GM21515 (cell line): Measurements from ENCODE around the gene FHOD1.
A peak's percentile ranks its signal among the peaks of the same experiment; 100 is the strongest.

Experiments
- ATAC-seq: cut with Tn5 transposase; IDR thresholded peaks from one replicate; pipeline ENCODE4 v1.9.1; 2021; ENCODE audit not compliant: unreplicated experiment

Gene FHOD1

GRCh38 chr16:67252609-67253497 is 5.6 kb upstream of the FHOD1 start:
- ATAC-seq, result no peak

GRCh38 chr16:67250045-67250327 is 2.7 kb upstream of the FHOD1 start:
- no peak for ATAC-seq

DNA sequence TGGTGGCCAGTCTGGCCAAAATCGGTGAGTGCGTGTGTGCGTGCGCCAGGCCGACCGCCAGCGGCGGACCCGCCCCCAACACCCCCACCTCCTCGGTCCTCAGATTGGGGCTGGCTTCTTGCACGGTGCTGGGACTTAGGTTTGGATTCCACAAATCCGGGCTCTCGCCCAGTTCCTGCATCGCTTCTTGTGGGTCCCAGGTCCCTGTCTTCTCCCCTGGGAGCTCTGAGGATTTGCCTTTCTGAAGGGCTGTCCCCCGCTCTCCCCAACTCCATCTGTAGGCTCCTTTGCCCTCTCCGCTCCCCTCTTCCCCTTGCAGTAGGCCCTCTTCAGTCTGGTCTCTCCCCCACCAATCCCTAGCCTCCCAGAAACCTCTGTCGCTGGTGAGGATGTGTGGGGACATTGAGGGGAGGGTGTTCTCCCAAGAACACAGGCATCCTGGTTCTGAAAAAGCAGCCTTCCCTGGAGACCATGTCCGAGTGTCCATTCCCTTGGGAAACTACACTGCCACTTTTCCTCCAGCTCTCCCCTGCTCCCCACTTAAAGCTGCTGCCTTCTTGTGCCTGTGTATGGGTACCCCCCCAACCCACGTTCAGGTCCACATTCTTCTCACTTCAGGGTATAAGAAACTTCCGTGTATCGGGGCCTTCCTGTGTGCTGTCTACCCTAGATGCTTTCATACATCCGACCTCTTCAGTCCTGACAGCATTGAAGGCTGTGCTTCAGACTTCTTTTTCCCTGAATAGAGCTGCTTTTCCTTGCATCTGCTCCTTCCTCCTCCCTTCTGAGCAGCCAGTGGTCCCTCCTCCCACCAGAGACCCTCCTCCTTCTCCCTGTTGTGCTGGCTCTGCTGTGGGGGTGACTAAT is 2.1 kb upstream of the FHOD1 start:
- ATAC-seq, result no peak

- ATAC-seq, result no peak
Observed at GRCh38 chr16:67248401-67249177, 1.3 kb upstream of the FHOD1 start, which contains the start of gene SLC9A5. Gene SLC9A5, plus strand, starts transcription at chr16:67248979. Its CDS starts 36 bp downstream, at chr16:67249015.

DNA sequence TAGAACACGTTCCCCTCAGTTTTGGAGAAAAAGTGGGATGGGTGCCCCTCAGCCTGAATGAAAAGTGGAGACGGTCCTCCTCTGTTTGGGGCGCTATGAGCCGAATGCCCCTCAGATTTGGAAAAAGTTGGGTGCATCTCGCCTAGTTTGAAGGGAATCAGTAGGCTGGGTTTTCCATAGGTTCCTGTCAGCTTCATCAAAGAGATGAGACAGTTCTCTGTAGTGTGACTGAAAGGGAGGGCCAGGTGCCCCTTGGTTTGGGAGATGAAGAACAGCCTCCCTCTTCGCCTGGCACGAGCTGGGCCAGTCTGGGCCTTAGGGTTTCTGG is 756 bp upstream of the FHOD1 start:
- ATAC-seq, result no peak

DNA sequence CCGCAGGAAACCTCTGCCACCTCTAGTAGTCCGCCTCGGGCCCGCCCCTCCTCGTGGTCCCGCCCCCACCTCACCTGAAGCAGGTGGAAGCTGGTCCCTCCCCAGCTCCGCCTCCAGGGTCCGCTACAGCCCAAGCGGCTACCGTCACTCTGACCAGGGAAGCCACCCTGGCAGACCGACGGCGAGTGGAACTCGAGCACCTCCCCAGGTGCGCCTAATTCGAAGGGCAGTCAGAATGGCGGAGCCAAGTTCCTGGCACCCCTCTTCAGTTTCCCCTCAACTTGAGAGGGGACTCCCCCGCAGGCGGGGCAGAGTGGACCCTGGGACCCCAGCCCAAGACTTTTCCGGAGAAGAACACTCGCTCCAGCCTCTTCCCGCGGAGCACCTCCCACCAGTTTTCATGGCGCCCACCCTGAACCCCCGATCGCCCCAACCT is 507 bp downstream of the FHOD1 start:
- peak; percentile 8 for ATAC-seq

DNA sequence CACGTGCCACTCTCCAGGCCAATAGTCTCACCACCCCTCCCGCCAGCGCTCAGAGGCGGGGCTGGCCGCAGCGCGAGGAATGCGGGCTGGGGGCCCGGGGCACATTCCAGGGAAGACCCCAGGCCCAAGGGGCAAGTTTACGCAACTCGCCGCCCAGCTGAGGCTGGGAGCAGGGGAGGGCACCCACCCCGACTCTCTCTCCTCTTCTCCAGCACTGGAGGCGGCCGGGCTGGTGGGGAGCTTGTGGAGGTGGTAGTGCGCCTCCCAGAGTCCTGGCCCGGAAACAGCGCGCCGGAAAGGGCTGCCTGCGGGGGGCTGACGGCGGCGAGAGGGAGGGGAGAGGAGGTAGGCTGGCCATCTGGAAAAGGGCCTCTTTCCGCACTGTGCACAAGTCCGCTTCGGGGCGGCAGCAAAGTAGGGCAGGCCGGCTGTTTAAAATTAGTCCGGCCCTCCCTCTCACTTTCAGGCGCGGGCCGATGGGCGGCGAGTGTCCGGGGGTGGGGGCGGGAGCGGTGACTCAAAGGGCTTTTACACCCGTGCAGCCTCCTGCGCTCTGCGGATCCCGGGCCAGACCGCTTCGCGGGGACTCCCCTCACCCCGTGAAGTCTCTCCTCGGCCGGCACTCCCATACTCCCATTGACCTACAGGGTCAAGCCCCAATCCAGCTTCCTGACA is 1.1 kb downstream of the FHOD1 start:
- peak; percentile 29 for ATAC-seq

DNA sequence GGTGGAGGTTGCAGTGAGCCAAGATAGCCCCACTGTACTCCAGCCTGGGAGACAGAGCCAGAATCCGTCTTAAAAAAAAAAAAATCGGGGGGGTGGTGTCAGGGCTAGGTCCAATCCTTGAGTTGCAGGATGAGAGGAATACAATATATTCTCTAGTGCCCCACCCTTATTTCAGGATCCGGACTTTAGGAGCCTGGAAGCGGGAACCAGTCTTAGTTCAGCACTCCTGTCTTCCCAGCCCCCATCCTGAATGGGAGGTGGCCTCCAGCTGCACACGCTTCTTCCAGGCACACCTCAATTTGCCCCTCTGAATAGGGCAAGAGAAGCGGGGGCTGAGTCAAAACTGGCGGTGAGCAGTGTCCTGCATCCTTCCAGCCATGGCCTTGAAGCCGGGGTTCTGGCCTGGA is 1.6 kb downstream of the FHOD1 start:
- no peak for ATAC-seq

DNA sequence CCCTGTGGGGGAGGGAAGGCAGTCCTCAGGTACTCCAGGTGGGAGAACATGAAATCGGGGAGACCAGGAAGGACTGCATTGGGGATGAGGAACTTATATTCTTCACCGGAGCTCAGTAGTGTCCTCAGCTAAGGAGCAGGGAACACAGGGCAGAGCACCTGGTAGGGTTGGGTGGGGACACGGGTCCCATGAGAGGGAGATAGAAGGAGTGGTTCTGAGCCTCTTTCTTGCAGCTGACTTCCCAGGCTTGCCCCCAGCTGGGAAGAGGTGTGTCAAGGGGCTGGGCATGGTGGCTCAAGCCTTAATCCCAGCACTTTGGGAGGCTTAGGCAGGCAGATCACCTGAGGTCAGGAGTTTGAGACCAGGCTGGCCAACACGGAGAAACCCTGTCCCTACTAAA is 2.1 kb downstream of the FHOD1 start:
- ATAC-seq, result no peak

DNA sequence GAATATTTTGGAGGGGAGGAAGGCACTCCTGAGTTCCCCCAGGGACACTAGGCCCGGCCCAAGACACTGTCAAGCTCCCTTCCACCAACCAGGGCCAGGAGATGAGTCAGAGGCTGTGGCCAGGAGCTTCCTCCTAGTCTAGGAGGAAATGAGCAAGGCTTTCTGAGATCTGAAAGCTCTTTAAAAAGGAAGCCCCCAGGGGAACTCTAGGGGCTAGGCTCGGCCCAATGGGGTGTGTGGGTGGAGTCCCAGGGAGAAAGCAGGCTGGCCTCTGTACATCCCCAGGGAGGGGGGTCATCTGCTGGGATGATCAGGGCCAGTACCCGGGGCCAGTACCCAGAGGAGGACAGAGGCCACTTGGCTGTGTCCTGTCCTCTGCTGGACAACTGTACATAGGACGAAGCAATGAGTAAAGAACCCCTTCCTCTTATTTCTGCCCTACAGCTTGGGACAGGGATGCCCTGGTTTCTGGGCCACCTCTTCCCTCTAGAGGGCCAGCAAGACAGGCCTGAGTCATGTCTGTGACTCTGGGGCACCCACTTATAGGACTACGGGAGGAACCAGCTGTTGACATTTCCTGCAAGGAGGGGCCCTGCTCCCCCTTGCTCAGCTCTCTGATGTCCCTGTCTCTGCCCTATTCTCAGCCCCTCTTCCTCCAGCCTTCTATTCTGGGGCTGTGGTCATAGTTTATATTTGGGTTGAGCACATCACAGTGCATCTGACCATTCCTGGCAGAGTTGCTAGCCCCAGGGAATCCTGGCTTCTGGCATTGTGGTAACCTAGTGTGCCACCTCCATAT is 2.7 kb downstream of the FHOD1 start:
- ATAC-seq, result peak; percentile 44

DNA sequence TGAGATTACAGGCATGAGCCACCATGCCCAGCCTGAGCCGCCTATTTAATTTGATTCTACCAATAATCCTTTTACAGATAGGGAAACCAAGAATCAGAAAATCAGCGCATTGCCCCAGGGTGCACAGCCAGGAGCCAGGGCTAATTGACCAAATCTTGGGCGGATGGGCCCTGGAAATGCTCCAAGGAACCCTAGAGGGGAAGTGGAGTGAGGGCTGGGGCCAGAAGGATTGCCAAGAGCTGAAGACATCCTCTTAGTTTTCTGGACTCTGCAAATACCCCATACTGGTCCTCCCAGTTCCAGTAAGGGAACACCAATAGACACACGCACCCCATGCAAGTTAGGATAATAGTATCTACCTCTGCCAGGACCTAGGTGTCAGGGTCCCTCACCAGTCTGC is 3.8 kb downstream of the FHOD1 start:
- ATAC-seq, result no peak

GRCh38 chr16:67242138-67242730 is 5.0 kb downstream of the FHOD1 start:
- no peak for ATAC-seq

DNA sequence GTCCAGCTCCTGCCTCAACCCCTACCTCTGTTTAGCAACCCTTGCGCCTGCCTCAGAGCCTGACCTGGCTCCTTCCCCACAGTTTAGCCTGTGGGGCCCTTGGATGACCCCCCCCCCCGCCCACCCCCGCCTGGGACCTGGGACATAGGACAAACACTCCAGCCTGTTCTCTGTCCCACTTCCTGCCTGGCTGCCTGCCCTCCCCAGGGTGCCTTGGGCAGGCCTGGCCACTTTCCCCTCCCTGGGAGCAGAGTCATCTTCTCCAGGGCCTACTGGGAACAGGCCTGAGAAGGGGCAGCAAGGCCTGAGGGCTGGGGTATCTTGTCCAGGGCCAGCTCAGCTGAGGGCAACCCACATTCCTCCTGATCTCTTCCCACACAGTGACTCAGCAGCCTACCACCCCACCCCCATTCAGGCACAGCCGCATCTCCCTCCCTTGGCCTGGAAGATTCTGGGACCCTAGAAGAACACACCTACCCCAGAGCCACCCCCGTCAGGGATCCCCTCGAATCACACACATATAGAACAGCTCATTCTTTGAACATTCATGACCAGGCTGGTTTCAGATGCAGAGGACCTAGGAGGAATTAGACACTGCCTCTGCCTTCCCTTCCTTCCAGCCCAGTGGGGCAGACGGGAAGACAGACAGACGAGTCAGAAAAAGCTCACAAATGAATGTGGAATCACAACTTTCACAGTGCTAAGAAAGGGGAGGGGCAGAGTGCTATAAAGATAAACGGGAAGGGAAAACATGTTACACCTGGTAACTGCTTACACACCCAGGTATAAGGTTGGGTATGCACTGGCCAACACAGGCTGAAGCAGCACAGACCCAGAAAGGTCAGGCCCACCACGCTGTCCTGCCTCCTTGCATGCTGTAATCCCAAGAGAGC is 6.0 kb downstream of the FHOD1 start:
- ATAC-seq, result no peak

DNA sequence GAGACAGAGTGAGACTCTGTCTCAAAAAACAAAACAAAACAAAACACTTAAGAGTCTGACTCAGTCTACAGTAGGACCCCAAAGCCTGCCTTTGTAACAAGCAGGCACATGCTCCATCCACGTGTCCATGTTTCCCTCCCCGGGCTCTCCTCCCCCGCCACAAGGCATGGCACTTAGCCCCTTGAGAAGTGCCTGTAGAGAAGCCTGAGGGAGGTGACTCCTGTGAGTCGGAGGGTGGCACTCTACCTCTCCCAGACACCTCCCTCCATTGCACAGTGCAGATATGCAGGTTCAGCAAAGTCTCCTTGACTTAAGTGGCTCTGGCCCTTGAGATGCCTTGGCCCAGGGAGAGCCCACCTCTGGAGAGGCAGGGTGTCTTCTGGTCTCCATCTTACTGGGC is 6.8 kb downstream of the FHOD1 start:
- ATAC-seq, result no peak

DNA sequence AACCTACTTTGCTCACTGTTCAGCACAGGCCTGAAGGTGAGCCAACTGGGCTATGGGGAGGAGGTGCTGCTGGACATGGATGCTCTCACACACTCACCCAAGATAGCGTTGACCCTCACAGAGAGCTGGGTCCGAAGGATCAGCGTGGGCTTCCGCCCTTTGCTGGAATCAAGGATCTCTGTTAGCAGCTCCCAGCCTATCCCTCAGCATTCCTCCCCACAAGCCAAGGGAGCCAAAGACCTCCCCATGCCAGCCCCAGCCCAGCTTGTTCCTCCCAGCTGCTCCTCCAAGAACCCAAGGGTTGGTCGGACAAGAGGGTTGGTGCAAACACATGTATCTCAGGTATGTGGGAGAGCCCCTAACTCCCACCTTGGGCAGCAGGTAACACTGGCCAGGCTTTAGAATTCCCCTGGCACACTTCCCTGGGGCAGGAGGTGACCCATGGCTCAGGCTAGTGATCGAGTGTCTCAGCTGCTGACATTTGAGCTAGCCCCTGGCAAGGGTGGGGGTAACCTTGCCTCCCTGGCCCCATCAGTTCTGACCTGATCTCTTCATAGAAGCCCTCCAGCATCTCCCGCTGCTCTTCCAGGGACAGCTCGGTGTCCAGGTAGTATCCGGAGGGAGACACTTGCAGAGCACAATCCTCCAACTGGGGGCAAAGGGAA is 8.3 kb downstream of the FHOD1 start:
- no peak for ATAC-seq

GRCh38 chr16:67238278-67238575 is 9.1 kb downstream of the FHOD1 start:
- no peak for ATAC-seq

DNA sequence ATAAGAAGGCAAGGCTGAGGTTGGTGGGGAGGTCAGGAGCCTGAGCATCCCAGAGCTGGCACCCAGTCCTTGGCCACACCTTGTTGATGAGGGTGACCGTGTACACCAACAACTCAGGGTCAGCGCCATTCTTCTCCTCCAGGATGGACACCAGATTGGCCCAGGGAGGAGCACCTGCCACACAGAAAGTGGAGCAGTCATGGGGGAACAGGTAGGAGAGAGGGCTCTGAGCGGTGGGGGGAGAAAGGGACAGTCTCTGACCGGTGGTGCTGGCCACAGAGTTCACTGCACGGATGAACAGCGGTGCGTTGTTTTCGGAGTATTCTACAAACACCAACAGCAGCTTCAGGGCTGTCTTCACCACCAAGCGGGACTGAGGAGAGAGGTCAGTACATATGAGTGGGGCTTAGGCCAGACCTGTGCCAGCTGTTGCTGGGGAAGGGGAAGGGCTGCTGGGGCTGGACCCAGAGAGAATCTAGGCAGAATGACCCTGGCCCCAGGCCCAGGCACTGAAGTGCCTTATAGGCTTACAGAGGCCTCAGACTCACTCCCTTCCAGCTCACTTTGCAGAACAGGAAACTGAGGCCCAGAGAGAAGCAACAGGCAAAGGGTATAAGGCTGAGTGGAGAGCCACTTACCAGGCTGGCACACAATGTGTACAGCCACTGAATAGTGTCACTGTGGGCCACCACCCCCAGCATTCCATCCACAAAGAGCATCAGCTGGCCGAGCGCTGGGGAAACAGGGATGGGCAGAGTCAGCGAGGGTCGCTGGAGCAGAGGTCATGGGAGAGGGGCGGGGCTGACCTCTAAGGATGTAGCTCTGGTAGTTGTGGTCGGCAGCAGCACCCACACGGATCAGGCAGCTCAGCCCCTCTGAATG is 9.6 kb downstream of the FHOD1 start:
- no peak for ATAC-seq
